WTC11 (cell line): Measurements from ENCODE around the gene CEP57L1. TPM values are rescaled to one million over a fixed set of nuclear protein-coding genes. Genes with fewer than 3 reads are reported as not detected.

Experiments used
- ATAC-seq: fragments of 200-7000 bp; cut with Tn5 transposase; 2 replicates; pipeline ENCODE4 v1.10.0; 2021; ENCODE audit warnings: mild to moderate bottlenecking, moderate library complexity
- CTCF ChIA-PET: fragments of 300-600 bp; sonication (Branson Sonifier 250); formaldehyde crosslinking; loops from one replicate; lab custom pipeline; 2021; ENCODE audit warnings: antibody characterized with exemption; lab: Charles Lee
- POLR2A ChIA-PET: fragments of 350-600 bp; sonication (Branson Sonifier 250); formaldehyde crosslinking; loops from one replicate; lab custom pipeline; 2021; ENCODE audit warnings: antibody characterized with exemption; lab: Charles Lee
- DNase-seq: peaks from one replicate; pipeline ENCODE4 v3.0.0; 2021; ENCODE audit warnings: low spot score
- H3K27ac Mint-ChIP-seq: 2 replicates; pipeline ENCODE4 v1.8.0; 2021; ENCODE audit warnings: mixed read lengths
- H3K27me3 Mint-ChIP-seq: 2 replicates; pipeline ENCODE4 v1.8.0; 2021; ENCODE audit warnings: low read depth, mild to moderate bottlenecking, moderate library complexity, mixed read lengths
- H3K36me3 Mint-ChIP-seq: 2 replicates; pipeline ENCODE4 v1.8.0; 2021; ENCODE audit warnings: mixed read lengths
- H3K4me1 Mint-ChIP-seq: 2 replicates; pipeline ENCODE4 v1.8.0; 2022; ENCODE audit warnings: mixed read lengths
- H3K4me3 Mint-ChIP-seq: 2 replicates; pipeline ENCODE4 v1.8.0; 2021; ENCODE audit warnings: mild to moderate bottlenecking, moderate library complexity, mixed read lengths
- H3K9me3 Mint-ChIP-seq: 2 replicates; pipeline ENCODE4 v1.8.0; 2021; ENCODE audit warnings: mixed read lengths
- CBFB ChIP-seq: sonication (generic); formaldehyde crosslinking; IDR thresholded peaks from 2 replicates; pipeline ENCODE4 v1.8.1; 2022; ENCODE audit warnings: mild to moderate bottlenecking, low read depth, missing genetic modification reagents
- CREB1 ChIP-seq: sonication (generic); formaldehyde crosslinking; IDR thresholded peaks from 2 replicates; pipeline ENCODE4 v1.8.0; 2023; ENCODE audit warnings: mild to moderate bottlenecking, missing genetic modification reagents
- ELF4 ChIP-seq: sonication (generic); formaldehyde crosslinking; IDR thresholded peaks from 2 replicates; pipeline ENCODE4 v1.8.1; 2022; ENCODE audit warnings: low read depth, mild to moderate bottlenecking, moderate library complexity, missing genetic modification reagents
- FOXJ3 ChIP-seq: sonication (generic); formaldehyde crosslinking; IDR thresholded peaks from 2 replicates; pipeline ENCODE4 v1.9.0; 2021; ENCODE audit warnings: missing genetic modification reagents, mild to moderate bottlenecking, borderline replicate concordance
- GRHL2 ChIP-seq: fragments of 250-450 bp; sonication (Bioruptor Pico); IDR thresholded peaks from 2 replicates; pipeline ENCODE4 v1.8.0; 2022; ENCODE audit warnings: mild to moderate bottlenecking, moderate library complexity; ENCODE audit not compliant: insufficient replicate concordance, severe bottlenecking
- GTF2I ChIP-seq: fragments of 250-450 bp; sonication (Bioruptor Pico); conservative IDR thresholded peaks from 2 replicates; pipeline ENCODE4 v1.4.0; 2021; ENCODE audit warnings: mild to moderate bottlenecking
- HMGA2 ChIP-seq: fragments of 250-450 bp; sonication (Bioruptor Pico); IDR thresholded peaks from 2 replicates; pipeline ENCODE4 v1.4.0; 2021; ENCODE audit warnings: mild to moderate bottlenecking, moderate library complexity
- JAZF1 ChIP-seq: fragments of 250-450 bp; sonication (Bioruptor Pico); IDR thresholded peaks from 2 replicates; pipeline ENCODE4 v1.9.0; 2021; ENCODE audit warnings: moderate library complexity, mild to moderate bottlenecking, inconsistent platforms
- JUN ChIP-seq: sonication (generic); formaldehyde crosslinking; IDR thresholded peaks from 2 replicates; pipeline ENCODE4 v1.8.0; 2023; ENCODE audit warnings: mild to moderate bottlenecking, missing genetic modification reagents
- TEAD1 ChIP-seq: sonication (generic); formaldehyde crosslinking; IDR thresholded peaks from 2 replicates; pipeline ENCODE4 v1.8.0; 2022; ENCODE audit warnings: mild to moderate bottlenecking, missing genetic modification reagents
- TP53 ChIP-seq: sonication (generic); formaldehyde crosslinking; IDR thresholded peaks from 2 replicates; pipeline ENCODE4 v1.8.1; 2023; ENCODE audit warnings: mild to moderate bottlenecking, missing genetic modification reagents
- ZBTB21 ChIP-seq: sonication (generic); formaldehyde crosslinking; IDR thresholded peaks from 2 replicates; pipeline ENCODE4 v1.8.1; 2023; ENCODE audit warnings: mild to moderate bottlenecking, missing genetic modification reagents, borderline replicate concordance
- ZNF232 ChIP-seq: sonication (generic); formaldehyde crosslinking; IDR thresholded peaks from 2 replicates; pipeline ENCODE4 v1.8.0; 2022; ENCODE audit warnings: mild to moderate bottlenecking, missing genetic modification reagents
- ZNF317 ChIP-seq: sonication (generic); formaldehyde crosslinking; IDR thresholded peaks from 2 replicates; pipeline ENCODE4 v1.8.1; 2023; ENCODE audit warnings: low read depth, mild to moderate bottlenecking, moderate library complexity, missing genetic modification reagents, borderline replicate concordance
- ZNF423 ChIP-seq: fragments of 250-450 bp; sonication (Bioruptor Pico); IDR thresholded peaks from 2 replicates; pipeline ENCODE4 v2.1.2; 2022; ENCODE audit warnings: mild to moderate bottlenecking, moderate library complexity
- total RNA-seq: library from RNA; stranded (reverse); gene quantifications from 3 replicates; pipeline ENCODE4 v1.2.3, GENCODE V29; 2021
- TF ChIP-seq, protein P1 (sequence below): sonication (generic); formaldehyde crosslinking; IDR thresholded peaks from 2 replicates; pipeline ENCODE4 v1.8.0; 2022; ENCODE audit warnings: missing genetic modification reagents
- TF ChIP-seq, protein P2 (sequence below): sonication (generic); formaldehyde crosslinking; IDR thresholded peaks from 2 replicates; pipeline ENCODE4 v1.8.1; 2023; ENCODE audit warnings: mild to moderate bottlenecking, missing genetic modification reagents
- TF ChIP-seq, protein P3 (sequence below): sonication (generic); formaldehyde crosslinking; IDR thresholded peaks from 2 replicates; pipeline ENCODE4 v1.8.0; 2022; ENCODE audit warnings: mild to moderate bottlenecking, missing genetic modification reagents
- TF ChIP-seq, protein P4 (sequence below): sonication (generic); formaldehyde crosslinking; IDR thresholded peaks from 2 replicates; pipeline ENCODE4 v1.8.0; 2022; ENCODE audit warnings: mild to moderate bottlenecking, missing genetic modification reagents
- TF ChIP-seq, protein P5 (sequence below): sonication (generic); formaldehyde crosslinking; IDR thresholded peaks from 2 replicates; pipeline ENCODE4 v1.8.1; 2022; ENCODE audit warnings: low read depth, missing genetic modification reagents, borderline replicate concordance
- TF ChIP-seq, protein P6 (sequence below): fragments of 250-450 bp; sonication (Bioruptor Pico); IDR thresholded peaks from 2 replicates; pipeline ENCODE4 v2.1.2; 2022; ENCODE audit warnings: mild to moderate bottlenecking, moderate library complexity

CEP57L1 gene
- total RNA-seq, 1 experiment from 2014 or later: 13.1 TPM

DNA sequence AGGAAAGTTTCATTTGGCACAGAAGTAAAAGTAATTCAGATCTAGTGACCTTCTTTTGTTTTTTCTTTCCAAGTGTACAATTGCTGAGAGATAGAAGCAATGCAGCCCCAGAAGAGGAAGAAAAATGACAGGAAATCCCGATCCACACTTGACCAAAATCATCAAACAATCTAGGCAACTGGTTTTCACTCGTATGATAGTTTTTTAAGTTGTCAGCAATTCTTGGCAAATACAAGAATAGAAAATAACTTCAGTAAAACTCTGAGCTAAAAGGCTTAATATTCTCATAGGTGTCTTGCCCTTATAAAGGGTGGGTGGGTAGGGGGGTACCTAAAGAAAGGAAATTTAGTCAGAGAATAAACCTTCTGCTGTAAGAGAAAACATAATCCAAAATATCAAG, 36.7 kb upstream of the CEP57L1 start (continued):
- TF ChIP-seq, protein P1, sequence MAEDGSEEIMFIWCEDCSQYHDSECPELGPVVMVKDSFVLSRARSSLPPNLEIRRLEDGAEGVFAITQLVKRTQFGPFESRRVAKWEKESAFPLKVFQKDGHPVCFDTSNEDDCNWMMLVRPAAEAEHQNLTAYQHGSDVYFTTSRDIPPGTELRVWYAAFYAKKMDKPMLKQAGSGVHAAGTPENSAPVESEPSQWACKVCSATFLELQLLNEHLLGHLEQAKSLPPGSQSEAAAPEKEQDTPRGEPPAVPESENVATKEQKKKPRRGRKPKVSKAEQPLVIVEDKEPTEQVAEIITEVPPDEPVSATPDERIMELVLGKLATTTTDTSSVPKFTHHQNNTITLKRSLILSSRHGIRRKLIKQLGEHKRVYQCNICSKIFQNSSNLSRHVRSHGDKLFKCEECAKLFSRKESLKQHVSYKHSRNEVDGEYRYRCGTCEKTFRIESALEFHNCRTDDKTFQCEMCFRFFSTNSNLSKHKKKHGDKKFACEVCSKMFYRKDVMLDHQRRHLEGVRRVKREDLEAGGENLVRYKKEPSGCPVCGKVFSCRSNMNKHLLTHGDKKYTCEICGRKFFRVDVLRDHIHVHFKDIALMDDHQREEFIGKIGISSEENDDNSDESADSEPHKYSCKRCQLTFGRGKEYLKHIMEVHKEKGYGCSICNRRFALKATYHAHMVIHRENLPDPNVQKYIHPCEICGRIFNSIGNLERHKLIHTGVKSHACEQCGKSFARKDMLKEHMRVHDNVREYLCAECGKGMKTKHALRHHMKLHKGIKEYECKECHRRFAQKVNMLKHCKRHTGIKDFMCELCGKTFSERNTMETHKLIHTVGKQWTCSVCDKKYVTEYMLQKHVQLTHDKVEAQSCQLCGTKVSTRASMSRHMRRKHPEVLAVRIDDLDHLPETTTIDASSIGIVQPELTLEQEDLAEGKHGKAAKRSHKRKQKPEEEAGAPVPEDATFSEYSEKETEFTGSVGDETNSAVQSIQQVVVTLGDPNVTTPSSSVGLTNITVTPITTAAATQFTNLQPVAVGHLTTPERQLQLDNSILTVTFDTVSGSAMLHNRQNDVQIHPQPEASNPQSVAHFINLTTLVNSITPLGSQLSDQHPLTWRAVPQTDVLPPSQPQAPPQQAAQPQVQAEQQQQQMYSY (CRISPR knock-in tag): no peak
- TF ChIP-seq CREB1 (no peak), TP53 (CRISPR knock-in tag) (no peak), FOXJ3 (CRISPR knock-in tag) (no peak), ELF4 (CRISPR knock-in tag) (no peak)
- TF ChIP-seq, all 79 proteins: peak for 0

DNA sequence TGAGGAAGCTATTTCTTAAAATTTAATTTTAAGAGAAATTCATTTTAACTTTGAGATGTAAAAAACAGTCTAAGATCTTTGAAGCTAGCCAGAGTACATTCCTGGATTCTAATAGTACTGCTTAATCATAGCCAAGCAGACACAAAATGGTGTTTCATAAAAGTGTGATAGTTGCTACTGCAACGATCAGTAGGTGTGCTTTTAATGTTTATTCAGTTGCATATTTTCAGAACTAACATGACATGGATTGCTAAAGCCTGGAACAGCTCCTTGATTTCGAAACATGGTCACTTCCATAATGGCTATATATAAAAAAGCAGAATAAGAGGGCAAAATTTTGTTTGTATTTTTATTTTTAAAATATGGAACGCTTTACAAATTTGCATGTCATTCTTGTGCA, 36.2 kb upstream of the CEP57L1 start:
- Mint-ChIP-seq H3K4me3 (no peak overlapping the region), H3K27ac (no peak overlapping the region), H3K27me3 (no peaks in the 10 kb centered on the region), H3K36me3 (no peaks in the 10 kb centered on the region), H3K4me1 (peaks cover 5% of the 10 kb centered on the region)
- ChIA-PET POLR2A (no interaction called here), CTCF (interaction anchor here (1.0 kb wide), 1 partner anchor 91 kb away, joined by 3 read pairs; no protein-coding TSS in a partner anchor)
- TF ChIP-seq ZBTB21 (CRISPR knock-in tag) (no peak), CREB1 (no peak), GRHL2 (CRISPR knock-in tag) (no peak), HMGA2 (no peak), CBFB (CRISPR knock-in tag) (no peak), JAZF1 (CRISPR knock-in tag) (no peak), ZNF317 (CRISPR knock-in tag) (no peak), TEAD1 (CRISPR knock-in tag) (no peak), JUN (no peak), GTF2I (no peak), ZNF423 (CRISPR knock-in tag) (no peak), ZNF232 (CRISPR knock-in tag) (no peak), FOXJ3 (CRISPR knock-in tag) (no peak)
- TF ChIP-seq, protein P2, sequence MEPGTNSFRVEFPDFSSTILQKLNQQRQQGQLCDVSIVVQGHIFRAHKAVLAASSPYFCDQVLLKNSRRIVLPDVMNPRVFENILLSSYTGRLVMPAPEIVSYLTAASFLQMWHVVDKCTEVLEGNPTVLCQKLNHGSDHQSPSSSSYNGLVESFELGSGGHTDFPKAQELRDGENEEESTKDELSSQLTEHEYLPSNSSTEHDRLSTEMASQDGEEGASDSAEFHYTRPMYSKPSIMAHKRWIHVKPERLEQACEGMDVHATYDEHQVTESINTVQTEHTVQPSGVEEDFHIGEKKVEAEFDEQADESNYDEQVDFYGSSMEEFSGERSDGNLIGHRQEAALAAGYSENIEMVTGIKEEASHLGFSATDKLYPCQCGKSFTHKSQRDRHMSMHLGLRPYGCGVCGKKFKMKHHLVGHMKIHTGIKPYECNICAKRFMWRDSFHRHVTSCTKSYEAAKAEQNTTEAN (CRISPR knock-in tag): no peak
- TF ChIP-seq, protein P3, sequence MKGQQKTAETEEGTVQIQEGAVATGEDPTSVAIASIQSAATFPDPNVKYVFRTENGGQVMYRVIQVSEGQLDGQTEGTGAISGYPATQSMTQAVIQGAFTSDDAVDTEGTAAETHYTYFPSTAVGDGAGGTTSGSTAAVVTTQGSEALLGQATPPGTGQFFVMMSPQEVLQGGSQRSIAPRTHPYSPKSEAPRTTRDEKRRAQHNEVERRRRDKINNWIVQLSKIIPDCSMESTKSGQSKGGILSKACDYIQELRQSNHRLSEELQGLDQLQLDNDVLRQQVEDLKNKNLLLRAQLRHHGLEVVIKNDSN (CRISPR knock-in tag): no peak
- TF ChIP-seq, protein P4, sequence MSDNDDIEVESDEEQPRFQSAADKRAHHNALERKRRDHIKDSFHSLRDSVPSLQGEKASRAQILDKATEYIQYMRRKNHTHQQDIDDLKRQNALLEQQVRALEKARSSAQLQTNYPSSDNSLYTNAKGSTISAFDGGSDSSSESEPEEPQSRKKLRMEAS: no peak
- TF ChIP-seq, protein P5, sequence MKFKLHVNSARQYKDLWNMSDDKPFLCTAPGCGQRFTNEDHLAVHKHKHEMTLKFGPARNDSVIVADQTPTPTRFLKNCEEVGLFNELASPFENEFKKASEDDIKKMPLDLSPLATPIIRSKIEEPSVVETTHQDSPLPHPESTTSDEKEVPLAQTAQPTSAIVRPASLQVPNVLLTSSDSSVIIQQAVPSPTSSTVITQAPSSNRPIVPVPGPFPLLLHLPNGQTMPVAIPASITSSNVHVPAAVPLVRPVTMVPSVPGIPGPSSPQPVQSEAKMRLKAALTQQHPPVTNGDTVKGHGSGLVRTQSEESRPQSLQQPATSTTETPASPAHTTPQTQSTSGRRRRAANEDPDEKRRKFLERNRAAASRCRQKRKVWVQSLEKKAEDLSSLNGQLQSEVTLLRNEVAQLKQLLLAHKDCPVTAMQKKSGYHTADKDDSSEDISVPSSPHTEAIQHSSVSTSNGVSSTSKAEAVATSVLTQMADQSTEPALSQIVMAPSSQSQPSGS (CRISPR knock-in tag): no peak
- TF ChIP-seq, protein P6, sequence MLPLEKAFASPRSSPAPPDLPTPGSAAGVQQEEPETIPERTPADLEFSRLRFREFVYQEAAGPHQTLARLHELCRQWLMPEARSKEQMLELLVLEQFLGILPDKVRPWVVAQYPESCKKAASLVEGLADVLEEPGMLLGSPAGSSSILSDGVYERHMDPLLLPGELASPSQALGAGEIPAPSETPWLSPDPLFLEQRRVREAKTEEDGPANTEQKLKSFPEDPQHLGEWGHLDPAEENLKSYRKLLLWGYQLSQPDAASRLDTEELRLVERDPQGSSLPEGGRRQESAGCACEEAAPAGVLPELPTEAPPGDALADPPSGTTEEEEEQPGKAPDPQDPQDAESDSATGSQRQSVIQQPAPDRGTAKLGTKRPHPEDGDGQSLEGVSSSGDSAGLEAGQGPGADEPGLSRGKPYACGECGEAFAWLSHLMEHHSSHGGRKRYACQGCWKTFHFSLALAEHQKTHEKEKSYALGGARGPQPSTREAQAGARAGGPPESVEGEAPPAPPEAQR: no peak
- TF ChIP-seq, all 79 proteins: peak for 0
- DNase-seq (no peak), ATAC-seq (no peak)
- H3K9me3 Mint-ChIP-seq: no peaks in the 10 kb centered on the region
